H1 (cell line): ENCODE results near the gene FAM241B. TPM values are rescaled to one million over a fixed set of nuclear protein-coding genes. Genes with fewer than 3 reads are reported as not detected.

Experiments
- CTCF ChIA-PET: fragments of 300-600 bp; sonication (Branson Sonifier 250); formaldehyde crosslinking; loops from one replicate; lab custom pipeline; 2021; ENCODE audit not compliant: partially characterized antibody; lab: Charles Lee
- POLR2A ChIA-PET: fragments of 300-600 bp; sonication (Branson Sonifier 250); formaldehyde crosslinking; loops from one replicate; lab custom pipeline; 2021; ENCODE audit warnings: inconsistent platforms; ENCODE audit not compliant: partially characterized antibody; lab: Charles Lee
- DNase-seq, 2 experiments: peaks; one replicate each; pipeline versions ENCODE4 v3.0.0 to v3.0.0-alpha.2; 2010 to 2022; ENCODE audit warnings: low spot score in 2 of 2, low read depth in 1 of 2, mixed read lengths in 1 of 2
- FAIRE-seq: peaks from 2 replicates; lab custom pipeline; 2011; peaks lifted over from hg19 to GRCh38; lab: Jason Lieb, UNC
- H2AFZ ChIP-seq: 2 replicates; pipeline ENCODE4 v1.8.1; 2012; ENCODE audit warnings: low read length, inconsistent platforms
- H2AK5ac ChIP-seq: 2 replicates; pipeline ENCODE4 v1.6.1; 2013; ENCODE audit warnings: low read depth, low read length
- H2BK120ac ChIP-seq: replicated peaks from 2 replicates; pipeline ENCODE3; 2013; ENCODE audit warnings: low read depth, low read length, inconsistent platforms
- H2BK12ac ChIP-seq: 2 replicates; pipeline ENCODE4 v1.6.1; 2013; ENCODE audit warnings: low read depth, low read length
- H2BK15ac ChIP-seq: 2 replicates; pipeline ENCODE4 v1.6.1; 2013; ENCODE audit warnings: low read length
- H2BK20ac ChIP-seq: 2 replicates; pipeline ENCODE4 v1.6.1; 2013; ENCODE audit warnings: low read length
- H2BK5ac ChIP-seq: 2 replicates; pipeline ENCODE4 v1.6.1; 2013; ENCODE audit warnings: low read depth, low read length
- H3K14ac ChIP-seq: 2 replicates; pipeline ENCODE4 v1.6.1; 2013; ENCODE audit warnings: inconsistent platforms; ENCODE audit not compliant: insufficient read length
- H3K18ac ChIP-seq: 2 replicates; pipeline ENCODE4 v1.6.1; 2013; ENCODE audit warnings: low read length; ENCODE audit errors: extremely low read depth
- H3K23ac ChIP-seq: 2 replicates; pipeline ENCODE4 v1.6.1; 2013; ENCODE audit warnings: inconsistent platforms; ENCODE audit not compliant: insufficient read length
- H3K23me2 ChIP-seq: 2 replicates; pipeline ENCODE4 v1.6.1; 2013; ENCODE audit warnings: low read depth, low read length
- H3K27ac ChIP-seq: 2 replicates; pipeline ENCODE4 v1.6.1; 2011; ENCODE audit warnings: low read depth, low read length, inconsistent platforms
- H3K27me3 ChIP-seq, 4 experiments: replicated peaks in 1 of 4; 1 replicate in 1 of 4; 2 replicates in 3 of 4; pipeline versions ENCODE4 v1.6.1 to v1.8.1; 2011 to 2013; ENCODE audit warnings: low read length in 3 of 4, mild to moderate bottlenecking in 3 of 4, inconsistent platforms in 2 of 4, mixed read lengths in 2 of 4, moderate library complexity in 1 of 4; ENCODE audit not compliant: control insufficient read depth in 3 of 4, insufficient read depth in 3 of 4; ENCODE audit errors: extremely low read depth in 1 of 4
- H3K36me3 ChIP-seq, 4 experiments: 2 replicates each; pipeline versions ENCODE4 v1.6.1 to v1.8.1; 2011 to 2013; ENCODE audit warnings: mild to moderate bottlenecking in 4 of 4, low read length in 3 of 4, moderate library complexity in 2 of 4, control low read depth in 1 of 4, inconsistent platforms in 1 of 4; ENCODE audit not compliant: insufficient read depth in 4 of 4, control insufficient read depth in 2 of 4
- H3K4ac ChIP-seq: replicated peaks from 2 replicates; pipeline ENCODE3; 2013; ENCODE audit warnings: low read length, low read depth, mixed read lengths, inconsistent platforms; ENCODE audit not compliant: insufficient read length
- H3K4me1 ChIP-seq, 4 experiments: replicated peaks in 1 of 4; 1 replicate in 1 of 4; 2 replicates in 3 of 4; pipeline versions ENCODE4 v1.6.1 to v1.8.1; 2011 to 2013; ENCODE audit warnings: low read length in 3 of 4, inconsistent platforms in 2 of 4, mixed read lengths in 1 of 4; ENCODE audit not compliant: insufficient read depth in 4 of 4, control insufficient read depth in 3 of 4
- H3K4me2 ChIP-seq, 2 experiments: 2 replicates each; pipeline versions ENCODE4 v1.6.1 to v1.8.1; 2011 to 2013; ENCODE audit warnings: low read depth in 2 of 2, low read length in 2 of 2, control low read depth in 1 of 2, inconsistent platforms in 1 of 2, mild to moderate bottlenecking in 1 of 2; ENCODE audit not compliant: insufficient read depth in 1 of 2
- H3K4me3 ChIP-seq, 4 experiments: fragments of 200-600, 300-600 bp in 1 of 4; sonication (generic), shearing (Covaris generic), sonication (Bioruptor Twin) in 1 of 4; 2 replicates each; pipeline versions ENCODE4 v1.5.1 to v1.8.1; 2011 to 2016; ENCODE audit warnings: low read length in 4 of 4, low read depth in 3 of 4, control low read depth in 2 of 4, inconsistent platforms in 2 of 4, mild to moderate bottlenecking in 2 of 4, mixed read lengths in 1 of 4, moderate library complexity in 1 of 4; ENCODE audit not compliant: insufficient read depth in 2 of 4; ENCODE audit errors: extremely low read depth in 1 of 4
- H3K56ac ChIP-seq: replicated peaks from 2 replicates; pipeline ENCODE3; 2013; ENCODE audit warnings: low read depth, mild to moderate bottlenecking, mixed read lengths, low read length, inconsistent platforms; ENCODE audit not compliant: insufficient read length
- H3K79me1 ChIP-seq: 2 replicates; pipeline ENCODE4 v1.6.1; 2013; ENCODE audit warnings: low read depth, low read length, control low read depth
- H3K79me2 ChIP-seq, 2 experiments: 2 replicates each; pipeline versions ENCODE4 v1.6.1 to v1.8.1; 2012 to 2013; ENCODE audit warnings: low read length in 2 of 2, mild to moderate bottlenecking in 2 of 2, inconsistent platforms in 1 of 2; ENCODE audit not compliant: insufficient read depth in 2 of 2, control insufficient read depth in 1 of 2
- H3K9ac ChIP-seq, 4 experiments: replicated peaks in 1 of 4; 1 replicate in 1 of 4; 2 replicates in 3 of 4; pipeline versions ENCODE4 v1.6.1 to v1.8.1; 2011 to 2013; ENCODE audit warnings: low read depth in 3 of 4, low read length in 3 of 4, control low read depth in 2 of 4, mild to moderate bottlenecking in 2 of 4, moderate library complexity in 2 of 4, inconsistent platforms in 1 of 4; ENCODE audit errors: extremely low read depth in 1 of 4
- H3K9me3 ChIP-seq, 2 experiments: 2 replicates each; pipeline versions ENCODE4 v1.6.1 to v1.8.1; 2012 to 2013; ENCODE audit warnings: mild to moderate bottlenecking in 2 of 2, moderate library complexity in 2 of 2, control low read depth in 1 of 2, inconsistent platforms in 1 of 2, low read depth in 1 of 2, low read length in 1 of 2, mixed read lengths in 1 of 2; ENCODE audit not compliant: insufficient read depth in 2 of 2
- H4K20me1 ChIP-seq, 2 experiments: replicated peaks in 1 of 2; 2 replicates each; pipeline versions ENCODE3 to v1.8.1; 2011 to 2013; ENCODE audit warnings: inconsistent platforms in 2 of 2, low read length in 2 of 2, mild to moderate bottlenecking in 1 of 2; ENCODE audit not compliant: insufficient read depth in 2 of 2, control insufficient read depth in 1 of 2
- H4K5ac ChIP-seq: 2 replicates; pipeline ENCODE4 v1.6.1; 2013; ENCODE audit warnings: low read length, low read depth, mixed read lengths, inconsistent platforms; ENCODE audit not compliant: insufficient read length
- H4K8ac ChIP-seq: 2 replicates; pipeline ENCODE4 v1.8.0; 2013; ENCODE audit warnings: mild to moderate bottlenecking, moderate library complexity, low read length, inconsistent platforms; ENCODE audit not compliant: insufficient read depth; ENCODE audit errors: extremely low read depth
- H4K91ac ChIP-seq: replicated peaks from 2 replicates; pipeline ENCODE3; 2013; ENCODE audit warnings: low read length, mixed read lengths, inconsistent platforms; ENCODE audit not compliant: insufficient read length
- EGR1 ChIP-seq: IDR thresholded peaks from 2 replicates; pipeline ENCODE4 v1.6.1; 2011; ENCODE audit warnings: low read depth, low read length, borderline replicate concordance
- GABPA ChIP-seq: IDR thresholded peaks from 2 replicates; pipeline ENCODE4 v1.6.1; 2011; ENCODE audit warnings: mild to moderate bottlenecking, low read length, moderate library complexity, borderline replicate concordance; ENCODE audit not compliant: insufficient read depth
- JUN ChIP-seq: IDR thresholded peaks from 2 replicates; pipeline ENCODE4 v1.6.1; 2011; ENCODE audit warnings: low read depth, mild to moderate bottlenecking, improper control_type of control experiment, low read length
- NANOG ChIP-seq: IDR thresholded peaks from 2 replicates; pipeline ENCODE4 v1.6.1; 2011; ENCODE audit warnings: low read length, low read depth, mild to moderate bottlenecking, inconsistent platforms; ENCODE audit not compliant: insufficient read depth, poor library complexity, severe bottlenecking
- SP4 ChIP-seq: IDR thresholded peaks from 2 replicates; pipeline ENCODE4 v1.6.1; 2012; ENCODE audit warnings: low read length, inconsistent platforms
- WGBS, 2 experiments: shearing (Covaris generic) in 1 of 2; methylation state at CpG; one replicate each; pipeline versions ENCODE4 v1.1.6 to v1.1.7; 2013 to 2015; ENCODE audit warnings: low lambda C conversion rate in 2 of 2, mixed read lengths in 2 of 2, inconsistent platforms in 1 of 2, low coverage in 1 of 2, missing lambda C conversion rate in 1 of 2; ENCODE audit not compliant: insufficient replicate concordance in 2 of 2, insufficient coverage in 1 of 2, insufficient read length in 1 of 2; ENCODE audit errors: extremely low coverage in 1 of 2, missing lambda C conversion rate in 1 of 2; 5-methylcytosine and 5-hydroxymethylcytosine counted together
- polyA plus RNA-seq, 7 experiments: library from polyadenylated mRNA; depleted of rRNA in 3 of 7; stranded (reverse) in 5 of 7; unstranded in 2 of 7; fragments of >200 nt in 5 of 7; fragments of 200-250 nt in 2 of 7; gene quantifications; 1 replicate in 5 of 7; 2 replicates in 1 of 7; 4 replicates in 1 of 7; pipeline versions ENCODE4 v1.2.1 to v1.2.3, GENCODE V29; 2011 to 2013; ENCODE audit warnings: missing spikeins in 2 of 7, mixed read lengths in 2 of 7
- total RNA-seq: library from RNA; stranded (reverse); fragmentation: NEBNext Ultra II Directional; extraction: Animal tissue kit (Norgen Biotek cat#: 25700); gene quantifications from 2 replicates; pipeline ENCODE4 v1.2.1, GENCODE V29; 2021
- TF ChIP-seq, protein P1 (sequence below), 3 experiments: IDR thresholded peaks; 1 replicate in 2 of 3; 2 replicates in 1 of 3; pipeline versions ENCODE4 v1.5.1 to v1.6.1; 2011; ENCODE audit warnings: low read length in 3 of 3, mild to moderate bottlenecking in 3 of 3, inconsistent platforms in 2 of 3, low read depth in 1 of 3, moderate library complexity in 1 of 3; ENCODE audit not compliant: insufficient read depth in 1 of 3; ENCODE audit errors: control extremely low read depth in 1 of 3
- TF ChIP-seq, protein P2 (sequence below): IDR thresholded peaks from 2 replicates; pipeline ENCODE4 v1.6.1; 2012; ENCODE audit warnings: inconsistent platforms

Gene FAM241B
- total and polyA plus RNA-seq, 2 of the 8 experiments (the other 6 are each of a cell fraction or from before 2014, with no cell fraction given): 19.3 to 30.1 TPM

DNA sequence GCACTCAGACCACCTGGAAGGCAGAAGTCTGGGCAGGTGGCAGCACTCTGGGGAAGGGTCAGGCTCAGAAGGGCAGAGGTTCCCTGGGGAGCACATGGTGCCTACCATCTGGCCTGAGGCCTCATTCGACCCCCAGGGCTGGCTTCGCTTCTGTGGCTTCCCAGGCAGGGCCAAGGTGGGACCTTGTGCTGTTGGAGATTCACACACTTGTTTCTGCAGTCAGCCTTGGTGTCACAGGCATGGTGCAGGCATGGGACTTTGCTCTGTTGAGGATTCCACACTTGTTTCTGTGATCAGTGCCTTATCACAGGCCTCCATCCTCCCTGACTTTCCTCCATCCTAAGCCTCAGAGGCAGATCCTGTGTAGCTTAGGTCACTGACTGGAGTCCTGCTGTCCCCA lies 11.3 kb upstream of the FAM241B start:
- Histone ChIP-seq H3K4me2 (no peak overlapping the region), H2BK15ac (no peak overlapping the region), H2BK5ac (no peak overlapping the region), H3K36me3 (no peaks in the 10 kb centered on the region), H2BK20ac (no peak overlapping the region), H2AK5ac (no peak overlapping the region), H4K20me1 (no peaks in the 10 kb centered on the region), H3K27ac (no peak overlapping the region), H3K23me2 (no peaks in the 10 kb centered on the region), H3K4me3 (no peak overlapping the region), H2BK120ac (no peak overlapping the region), H3K18ac (no peak overlapping the region), H3K79me1 (no peaks in the 10 kb centered on the region), H2BK12ac (no peak overlapping the region), H3K27me3 (0 out of 7 replicates have a peak, but pooled peaks cover 0 to 2% (median 0%) of the 10 kb centered on the region in 4 experiments), H4K8ac (no peak overlapping the region), H3K9ac (no peak overlapping the region), H3K14ac (no peak overlapping the region), H4K5ac (no peak overlapping the region), H3K79me2 (no peaks in the 10 kb centered on the region), H3K4ac (no peak overlapping the region), H4K91ac (no peak overlapping the region), H2AFZ (no peak overlapping the region), H3K4me1 (no peaks in the 10 kb centered on the region), H3K9me3 (peaks cover 6 to 12% of the 10 kb centered on the region in 2 experiments; a peak in 2 of 4 replicates), H3K56ac (no peak overlapping the region), H3K23ac (no peak overlapping the region)
- 76% methylated on average over 2 of the region's 2 CpGs; no CpG with 5 or more reads in 1 of the 2 experiments for WGBS, 2 experiments
- CTCF ChIA-PET: interaction anchor here (1.0 to 5.2 kb wide), 4 partner anchors 10 to 103 kb away, joined by 4 to 30 read pairs (median 6); no protein-coding TSS in a partner anchor
- DNase-seq (no peak), FAIRE-seq (no peak)
- POLR2A ChIA-PET: no interaction called here
- no peak for TF ChIP-seq JUN
- no peak for TF ChIP-seq EGR1
- TF ChIP-seq, protein P1, sequence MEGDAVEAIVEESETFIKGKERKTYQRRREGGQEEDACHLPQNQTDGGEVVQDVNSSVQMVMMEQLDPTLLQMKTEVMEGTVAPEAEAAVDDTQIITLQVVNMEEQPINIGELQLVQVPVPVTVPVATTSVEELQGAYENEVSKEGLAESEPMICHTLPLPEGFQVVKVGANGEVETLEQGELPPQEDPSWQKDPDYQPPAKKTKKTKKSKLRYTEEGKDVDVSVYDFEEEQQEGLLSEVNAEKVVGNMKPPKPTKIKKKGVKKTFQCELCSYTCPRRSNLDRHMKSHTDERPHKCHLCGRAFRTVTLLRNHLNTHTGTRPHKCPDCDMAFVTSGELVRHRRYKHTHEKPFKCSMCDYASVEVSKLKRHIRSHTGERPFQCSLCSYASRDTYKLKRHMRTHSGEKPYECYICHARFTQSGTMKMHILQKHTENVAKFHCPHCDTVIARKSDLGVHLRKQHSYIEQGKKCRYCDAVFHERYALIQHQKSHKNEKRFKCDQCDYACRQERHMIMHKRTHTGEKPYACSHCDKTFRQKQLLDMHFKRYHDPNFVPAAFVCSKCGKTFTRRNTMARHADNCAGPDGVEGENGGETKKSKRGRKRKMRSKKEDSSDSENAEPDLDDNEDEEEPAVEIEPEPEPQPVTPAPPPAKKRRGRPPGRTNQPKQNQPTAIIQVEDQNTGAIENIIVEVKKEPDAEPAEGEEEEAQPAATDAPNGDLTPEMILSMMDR (IDR thresholded peaks at IDR 0.05; ENCODE audit: control extremely low read depth in 1 of 3, insufficient read depth in 1 of 3, low read depth in 1 of 3, low read length in 3 of 3): no peak
- TF ChIP-seq NANOG: no peak
- TF ChIP-seq GABPA: no peak
- no peak for TF ChIP-seq SP4
- TF ChIP-seq, protein P2, sequence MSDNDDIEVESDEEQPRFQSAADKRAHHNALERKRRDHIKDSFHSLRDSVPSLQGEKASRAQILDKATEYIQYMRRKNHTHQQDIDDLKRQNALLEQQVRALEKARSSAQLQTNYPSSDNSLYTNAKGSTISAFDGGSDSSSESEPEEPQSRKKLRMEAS: no peak
